PC-3 (cell line): ENCODE data around the gene SOX6. TPM values are rescaled to one million over a fixed set of nuclear protein-coding genes. Genes with fewer than 3 reads are reported as not detected.

Experiments used
- ATAC-seq: fragments of 200-7000 bp; cut with Tn5 transposase; 2 replicates; pipeline ENCODE4 v1.9.1; 2020; ENCODE audit warnings: mild to moderate bottlenecking, moderate library complexity
- BruUV-seq: library from RNA; stranded (reverse); fragments of 400-500 nt; replicated peaks from 2 replicates; lab custom pipeline; 2021; lab: Mats Ljungman, UMichigan
- CTCF ChIA-PET: fragments of 300-600 bp; sonication (Branson Sonifier 250); formaldehyde crosslinking; loops from one replicate; lab custom pipeline; 2022; ENCODE audit warnings: antibody characterized with exemption; lab: Charles Lee
- POLR2A ChIA-PET: fragments of 300-600 bp; sonication (Branson Sonifier 250); formaldehyde crosslinking; loops from one replicate; lab custom pipeline; 2022; ENCODE audit warnings: antibody characterized with exemption; ENCODE audit not compliant: unreplicated experiment; lab: Charles Lee
- DNase-seq: peaks from one replicate; pipeline ENCODE4 v3.0.0-alpha.2; 2015
- H2AFZ ChIP-seq: fragments of 300-600 bp; sonication (generic); 2 replicates; pipeline ENCODE4 v1.6.0; 2016; ENCODE audit warnings: antibody characterized with exemption, low read length
- H3F3A ChIP-seq: fragments of 300-600 bp; sonication (generic); one replicate; pipeline ENCODE4 v1.6.0; 2017; ENCODE audit warnings: antibody characterized with exemption, low read length, control low read depth, mild to moderate bottlenecking; ENCODE audit not compliant: unreplicated experiment
- H3K27ac ChIP-seq: fragments of 300-600 bp; sonication (generic); 2 replicates; pipeline ENCODE4 v1.5.1; 2016; ENCODE audit warnings: mild to moderate bottlenecking, low read length
- H3K27me3 ChIP-seq: fragments of 300-600 bp; sonication (generic); 2 replicates; pipeline ENCODE4 v1.6.1; 2016; ENCODE audit warnings: low read length, mixed read lengths
- H3K36me3 ChIP-seq: fragments of 300-600 bp; sonication (generic); 2 replicates; pipeline ENCODE4 v1.6.1; 2016; ENCODE audit warnings: low read depth, mixed run types, low read length, mixed read lengths
- H3K4me1 ChIP-seq: fragments of 300-600 bp; sonication (generic); 2 replicates; pipeline ENCODE4 v1.5.1; 2016; ENCODE audit warnings: low read length; ENCODE audit not compliant: insufficient read depth
- H3K4me2 ChIP-seq: fragments of 300-600 bp; sonication (generic); 2 replicates; pipeline ENCODE4 v1.6.0; 2016; ENCODE audit warnings: low read length
- H3K4me3 ChIP-seq: fragments of 300-600 bp; sonication (generic); 2 replicates; pipeline ENCODE4 v1.5.1; 2016; ENCODE audit warnings: mild to moderate bottlenecking, low read length, mixed read lengths
- H3K79me2 ChIP-seq: fragments of 300-600 bp; sonication (generic); 2 replicates; pipeline ENCODE4 v1.6.1; 2017; ENCODE audit warnings: low read length, mixed read lengths
- H3K9ac ChIP-seq: fragments of 300-600 bp; sonication (generic); 2 replicates; pipeline ENCODE4 v1.6.0; 2016; ENCODE audit warnings: mild to moderate bottlenecking, low read length
- H3K9me2 ChIP-seq: fragments of 300-600 bp; sonication (generic); replicated peaks from 2 replicates; pipeline ENCODE4 v1.6.1; 2016; ENCODE audit warnings: mixed run types, low read length, mixed read lengths
- H3K9me3 ChIP-seq: fragments of 300-600 bp; sonication (generic); 2 replicates; pipeline ENCODE4 v1.6.1; 2016; ENCODE audit warnings: low read length, mixed read lengths
- H4K20me1 ChIP-seq: fragments of 300-600 bp; sonication (generic); 2 replicates; pipeline ENCODE4 v1.6.1; 2016; ENCODE audit warnings: low read length, mixed read lengths
- CTCF ChIP-seq: fragments of 300-600 bp; sonication (generic); conservative IDR thresholded peaks from 2 replicates; pipeline ENCODE4 v1.5.1; 2017; ENCODE audit warnings: antibody characterized with exemption, low read depth, mild to moderate bottlenecking, low read length
- EZH2 ChIP-seq: fragments of 300-600 bp; sonication (generic); IDR thresholded peaks from one replicate; pipeline ENCODE4 v1.6.1; 2017; ENCODE audit warnings: antibody characterized with exemption, mild to moderate bottlenecking, low read length; ENCODE audit not compliant: unreplicated experiment
- EZH2phosphoT487 ChIP-seq: fragments of 300-600 bp; sonication (generic); IDR thresholded peaks from 2 replicates; pipeline ENCODE4 v1.6.1; 2018; ENCODE audit warnings: mild to moderate bottlenecking, antibody characterized with exemption, low read length, borderline replicate concordance
- intact Hi-C: fragments of 100-400 bp; cut with micrococcal nuclease; formaldehyde crosslinking; loops from 2 replicates; pipeline ENCODE4 v1.9.0; 2023
- total RNA-seq: library from RNA; depleted of rRNA; stranded (reverse); fragments of >200 nt; gene quantifications from 2 replicates; pipeline ENCODE4 v1.2.3, GENCODE V29; 2014

The SOX6 gene
- total RNA-seq, 1 experiment from 2014 or later: not detected

DNA sequence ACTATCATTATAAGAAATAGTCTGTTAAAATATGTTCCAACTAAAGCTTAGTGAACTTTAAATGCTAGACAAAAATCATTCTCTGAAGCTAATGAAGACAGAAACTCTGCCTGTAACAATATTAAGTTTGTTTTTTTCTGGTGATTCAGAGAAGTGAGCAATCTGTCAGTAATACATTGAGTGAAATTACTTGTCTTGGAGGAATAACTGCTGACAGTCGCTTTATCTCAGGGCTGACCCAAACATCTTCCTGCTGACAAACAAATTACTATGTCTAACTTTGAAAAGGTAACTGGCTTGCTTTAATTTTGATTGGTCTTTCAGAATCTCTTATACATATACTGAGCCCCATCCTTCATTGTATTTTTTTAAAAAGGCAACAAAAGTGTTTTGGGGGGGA is 264.5 kb downstream of the SOX6 start:
- H3K27me3 ChIP-seq: no peaks in the 10 kb centered on the region
- ChIA-PET POLR2A (no interaction called here), CTCF (no interaction called here)
- no TSS peak for BruUV-seq
- H3K9me3 ChIP-seq: no peaks in the 10 kb centered on the region
- no peak overlapping the region for H3K4me3 ChIP-seq
- no peaks in the 10 kb centered on the region for H3K36me3 ChIP-seq
- no peaks in the 10 kb centered on the region for H3K9me2 ChIP-seq
- DNase-seq (no peak), ATAC-seq (no peak)
- H3F3A ChIP-seq: no peaks in the 10 kb centered on the region
- no peak overlapping the region for H3K9ac ChIP-seq
- no peak for TF ChIP-seq EZH2
- TF ChIP-seq CTCF: no peak
- TF ChIP-seq EZH2phosphoT487: no peak
- H3K4me2 ChIP-seq: no peak overlapping the region
- no peaks in the 10 kb centered on the region for H4K20me1 ChIP-seq
- H3K4me1 ChIP-seq: no peaks in the 10 kb centered on the region
- no peak overlapping the region for H2AFZ ChIP-seq
- H3K79me2 ChIP-seq: no peaks in the 10 kb centered on the region
- intact Hi-C loops: no loop called here
- no peak overlapping the region for H3K27ac ChIP-seq

DNA sequence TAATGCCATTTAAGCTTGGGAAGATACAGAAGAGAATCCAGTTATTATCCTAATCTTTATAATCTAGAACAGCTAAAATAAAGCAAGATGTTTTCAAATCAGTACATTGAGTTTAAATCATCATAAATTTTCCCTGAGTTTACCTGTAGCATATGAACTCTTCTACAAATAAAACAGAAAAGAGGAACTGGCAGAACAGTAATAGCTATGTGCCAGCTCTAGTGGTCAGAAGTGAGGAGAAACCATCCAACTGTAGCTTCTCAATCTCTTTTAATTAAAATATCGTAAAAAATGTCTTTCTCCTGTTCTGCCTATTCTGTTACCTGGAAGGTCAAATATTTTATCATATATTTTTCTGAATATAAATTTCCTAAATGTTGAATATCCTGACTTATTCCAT is 266.9 kb downstream of the SOX6 start:
- BruUV-seq: no TSS peak

DNA sequence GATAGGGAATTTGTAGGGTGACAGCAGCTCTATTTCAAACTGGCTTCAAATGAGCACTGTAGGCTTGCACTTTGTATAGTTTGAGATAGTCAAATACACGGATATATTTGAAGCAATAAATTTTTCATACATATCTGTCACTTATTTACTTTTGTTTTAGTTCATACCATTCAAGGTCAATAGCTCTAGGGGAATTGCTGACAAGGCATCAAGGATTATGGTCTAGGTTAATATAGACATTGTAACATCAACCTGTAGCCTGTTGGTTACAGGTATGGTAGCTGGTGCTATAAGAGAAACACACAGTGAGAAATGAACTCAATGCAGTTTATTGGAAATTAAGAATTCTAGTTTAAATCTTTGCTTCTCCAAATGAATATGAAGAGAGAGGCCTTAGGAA is 267.6 kb downstream of the SOX6 start:
- no peak for TF ChIP-seq CTCF
- no peak for TF ChIP-seq EZH2phosphoT487
- TF ChIP-seq EZH2: no peak

More for the DNA sequence above, 266.9 kb downstream of the SOX6 start:
- Histone ChIP-seq H3K27ac (no peak overlapping the region), H3K4me2 (no peak overlapping the region), H3K9me2 (no peaks in the 10 kb centered on the region), H3F3A (no peaks in the 10 kb centered on the region), H3K4me1 (no peaks in the 10 kb centered on the region), H3K79me2 (no peaks in the 10 kb centered on the region), H3K9me3 (no peaks in the 10 kb centered on the region), H3K36me3 (no peaks in the 10 kb centered on the region), H3K4me3 (no peak overlapping the region), H2AFZ (no peak overlapping the region), H3K9ac (no peak overlapping the region), H4K20me1 (no peaks in the 10 kb centered on the region), H3K27me3 (no peaks in the 10 kb centered on the region)
- POLR2A ChIA-PET: no interaction called here
- CTCF ChIA-PET: no interaction called here
- DNase-seq (no peak), ATAC-seq (no peak)
- TF ChIP-seq EZH2phosphoT487 (no peak), EZH2 (no peak)
- intact Hi-C loops: no loop called here

More for the DNA sequence above, 267.6 kb downstream of the SOX6 start:
- Histone ChIP-seq H3K27ac (no peak overlapping the region), H3K9ac (no peak overlapping the region), H3K4me3 (no peak overlapping the region), H2AFZ (no peak overlapping the region), H4K20me1 (no peaks in the 10 kb centered on the region), H3K27me3 (no peaks in the 10 kb centered on the region), H3F3A (no peaks in the 10 kb centered on the region), H3K9me2 (no peaks in the 10 kb centered on the region), H3K36me3 (no peaks in the 10 kb centered on the region), H3K4me1 (no peaks in the 10 kb centered on the region), H3K4me2 (no peak overlapping the region), H3K9me3 (no peaks in the 10 kb centered on the region), H3K79me2 (no peaks in the 10 kb centered on the region)
- ChIA-PET POLR2A (no interaction called here), CTCF (no interaction called here)
- intact Hi-C loops: no loop called here
- no peak for DNase-seq
- no TSS peak for BruUV-seq
- ATAC-seq: no peak
